NK-92 treated with Interleukin-12 subunit alpha and Interleukin-12 subunit beta, amount 100 ng/mL, for 24 hours (cell line): ENCODE results near the gene ATP11B.

Experiments used
- DNase-seq: peaks from one replicate; lab custom pipeline; 2025; lab: John Stamatoyannopoulos, UW

ATP11B gene

DNA sequence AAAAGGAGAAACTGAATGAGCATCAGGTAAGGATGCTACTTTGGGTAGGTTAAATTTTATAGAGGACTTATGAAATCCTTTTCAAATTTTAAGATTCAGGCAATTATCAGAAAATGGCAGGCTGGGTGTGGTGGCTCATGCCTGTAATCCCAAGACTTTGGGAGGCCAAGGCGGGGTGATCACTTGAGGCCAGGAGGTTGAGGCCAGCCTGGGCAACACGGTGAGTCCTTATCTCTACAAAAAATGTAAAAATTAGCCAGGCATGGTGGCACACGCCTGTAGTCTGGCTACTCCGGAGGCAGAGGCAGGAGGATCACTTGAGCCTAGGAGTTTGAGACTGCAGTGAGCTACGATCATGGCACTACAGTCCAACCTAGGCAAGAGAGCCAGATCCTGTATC, 163.9 kb downstream of the ATP11B start:
- no peak for DNase-seq

DNA sequence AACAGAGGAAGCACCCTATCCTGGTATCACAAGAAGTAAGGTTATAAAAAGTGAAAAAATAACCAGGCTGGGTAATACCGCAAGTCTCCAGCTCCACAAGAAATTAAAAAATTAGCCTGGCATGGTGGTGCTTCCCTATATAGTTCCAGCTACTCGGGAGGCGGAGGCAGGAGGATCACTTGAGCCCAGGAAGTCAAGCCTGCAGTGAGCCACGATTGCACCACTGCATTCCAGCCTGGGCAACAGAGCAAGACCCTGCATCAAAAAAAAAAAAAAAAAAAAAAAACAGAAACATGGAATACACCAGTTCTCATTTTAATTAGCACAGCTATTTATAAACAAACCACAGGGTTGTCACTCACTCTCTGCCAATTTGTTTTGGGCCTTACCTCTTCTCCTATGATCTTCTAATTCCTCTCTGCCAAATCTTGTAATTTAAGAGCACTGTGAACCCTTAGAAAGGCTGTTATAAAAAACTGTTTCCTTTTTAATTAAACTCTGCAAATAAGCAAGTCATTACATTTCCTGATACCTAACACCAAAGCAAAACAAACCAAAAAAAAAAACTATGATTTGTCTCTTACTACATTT, 164.5 kb downstream of the ATP11B start:
- no peak for DNase-seq

- no peak for DNase-seq
Observed at GRCh38 chr3:182959474-182960350, 166.4 kb downstream of the ATP11B start.

DNA sequence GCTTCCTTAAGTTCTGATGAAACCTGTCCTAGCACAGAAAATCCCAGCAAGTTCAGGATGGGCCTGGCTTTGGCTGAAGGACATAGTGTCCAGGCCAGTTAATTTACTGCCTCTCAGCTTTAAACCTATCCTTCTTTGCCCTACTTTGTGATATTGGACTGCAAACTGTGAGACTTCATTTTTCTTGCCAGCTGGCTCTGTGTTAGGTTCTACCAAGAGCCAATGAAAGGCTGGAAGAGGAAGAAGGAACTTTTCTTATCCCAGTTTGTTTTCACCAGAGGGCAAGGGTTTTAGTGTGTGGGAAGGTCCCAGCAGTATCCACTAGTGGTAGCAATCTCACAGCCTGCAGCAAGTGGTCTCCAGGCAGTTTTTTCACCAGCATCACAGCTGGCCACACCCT, 168.9 kb downstream of the ATP11B start:
- no peak for DNase-seq

- DNase-seq = no peak
Observed at GRCh38 chr3:182964179-182964578, 170.9 kb downstream of the ATP11B start.

DNA sequence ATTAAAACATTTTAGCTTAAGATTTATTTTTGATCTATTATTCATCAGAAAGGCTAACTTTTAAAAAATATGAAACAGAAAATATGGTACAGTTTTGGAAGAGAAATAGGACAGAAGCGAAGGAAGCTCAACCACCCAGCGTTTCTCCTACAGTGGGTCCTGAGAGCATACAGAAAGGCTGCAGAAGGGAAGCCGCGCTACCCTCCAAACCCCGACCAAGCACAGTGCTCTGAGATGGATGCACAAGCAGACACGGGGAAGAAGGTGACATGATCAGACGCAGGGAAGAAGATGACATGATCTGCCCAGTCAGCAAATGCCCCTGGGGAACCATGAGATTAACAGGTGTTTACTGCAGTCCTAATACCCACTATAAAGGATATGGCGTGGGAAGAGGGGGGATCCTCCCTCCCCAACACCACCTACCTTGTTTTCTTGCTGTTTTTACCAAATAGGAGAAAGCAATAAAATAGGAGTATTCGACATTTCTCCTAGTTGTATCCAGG, 172.6 kb downstream of the ATP11B start:
- no peak for DNase-seq

- no peak for DNase-seq
Observed at GRCh38 chr3:182967218-182968204, 174.2 kb downstream of the ATP11B start.

DNA sequence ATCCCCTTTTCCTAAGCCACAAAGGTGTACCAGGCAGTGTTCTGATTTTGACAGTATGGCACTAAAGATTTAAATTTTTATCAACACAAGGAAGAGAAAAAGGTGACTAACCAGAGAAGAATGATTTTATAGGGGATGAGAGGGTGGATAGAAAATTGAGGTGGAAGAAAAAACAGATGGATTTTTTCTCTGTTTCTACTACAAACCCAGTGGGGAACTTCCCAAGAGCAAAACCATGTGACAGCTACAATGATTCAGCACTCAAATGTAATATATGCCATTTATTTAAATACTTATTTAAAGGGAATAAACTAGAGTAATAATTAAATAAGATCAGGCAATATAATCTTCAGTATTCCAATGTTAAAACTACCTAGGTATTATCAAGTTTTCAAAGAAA, 176.0 kb downstream of the ATP11B start:
- DNase-seq = no peak

DNA sequence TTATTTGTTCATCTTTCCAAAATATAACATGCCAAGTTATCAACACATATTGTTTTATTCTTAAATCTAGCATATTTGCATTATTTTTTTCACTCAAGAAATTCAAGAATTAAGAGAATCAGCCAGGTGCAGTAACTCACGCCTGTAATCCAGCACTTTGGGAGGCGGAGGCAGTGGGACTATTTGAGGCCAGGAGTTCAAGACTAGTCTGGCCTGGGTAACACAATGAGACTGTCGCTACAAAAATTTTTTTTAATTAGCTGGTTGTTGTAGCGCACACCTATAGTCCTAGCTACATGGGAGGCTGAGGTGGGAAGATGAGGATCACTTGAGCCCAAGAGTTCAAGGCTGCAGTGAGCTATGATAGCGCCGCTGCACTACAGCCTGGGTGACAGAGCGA, 176.5 kb downstream of the ATP11B start:
- DNase-seq = no peak

- no peak for DNase-seq
Observed at GRCh38 chr3:182970811-182971418, 177.6 kb downstream of the ATP11B start.
